ENCODE measurements around the gene MSTO1.

- TF ChIP-seq YY1 (IDR thresholded peaks at IDR 0.05; ENCODE audit: insufficient read depth, insufficient read length) (no peak), SUZ12 (IDR thresholded peaks at IDR 0.05; ENCODE audit: extremely low read depth, insufficient read depth, insufficient read length) (no peak), ZNF274 (IDR thresholded peaks at IDR 0.05; ENCODE audit: low read depth, low read length) (no peak)
Measured at GRCh38 chr1:155596864-155597263, 13.2 kb upstream of the MSTO1 start.
